HFFc6 (cell line): ENCODE results near the gene ZNF396. TPM values are rescaled to one million over a fixed set of nuclear protein-coding genes. Genes with fewer than 3 reads are reported as not detected.

Source experiments
- DNase-seq: peaks from one replicate; pipeline ENCODE4 v3.0.0-alpha.2; 2018
- H3K27ac Mint-ChIP-seq: 2 replicates; pipeline ENCODE4 v1.8.0; 2020; ENCODE audit warnings: mild to moderate bottlenecking, mixed read lengths
- H3K27me3 Mint-ChIP-seq: 2 replicates; pipeline ENCODE4 v1.8.0; 2021; ENCODE audit warnings: mild to moderate bottlenecking, moderate library complexity, mixed read lengths; ENCODE audit not compliant: insufficient read depth
- H3K36me3 Mint-ChIP-seq: 2 replicates; pipeline ENCODE4 v1.8.0; 2021; ENCODE audit warnings: low read depth, mixed read lengths
- H3K4me1 Mint-ChIP-seq: 2 replicates; pipeline ENCODE4 v1.8.0; 2020; ENCODE audit warnings: low read depth, mixed read lengths
- H3K4me3 Mint-ChIP-seq: 2 replicates; pipeline ENCODE4 v1.8.0; 2020; ENCODE audit warnings: mild to moderate bottlenecking, moderate library complexity, mixed read lengths
- H3K9me3 Mint-ChIP-seq: 2 replicates; pipeline ENCODE4 v1.8.0; 2020; ENCODE audit warnings: mild to moderate bottlenecking, mixed read lengths
- total RNA-seq, 6 experiments: library from RNA; stranded (reverse); fragmentation: NEBNext Ultra II Directional; extraction: Animal tissue kit (Norgen Biotek cat#: 25700); gene quantifications; 2 replicates in 1 of 6; 3 replicates in 5 of 6; pipeline ENCODE4 v1.2.3, GENCODE V29; 2021
- TF ChIP-seq, protein P1 (sequence below): fragments of 200-600 bp; sonication (generic); IDR thresholded peaks from 2 replicates; pipeline ENCODE4 v1.5.0; 2021; ENCODE audit warnings: antibody characterized with exemption, mild to moderate bottlenecking

ZNF396 gene
- total RNA-seq, 6 experiments from 2014 or later, result 0.26 to 0.66 (median 0.55) TPM

DNA sequence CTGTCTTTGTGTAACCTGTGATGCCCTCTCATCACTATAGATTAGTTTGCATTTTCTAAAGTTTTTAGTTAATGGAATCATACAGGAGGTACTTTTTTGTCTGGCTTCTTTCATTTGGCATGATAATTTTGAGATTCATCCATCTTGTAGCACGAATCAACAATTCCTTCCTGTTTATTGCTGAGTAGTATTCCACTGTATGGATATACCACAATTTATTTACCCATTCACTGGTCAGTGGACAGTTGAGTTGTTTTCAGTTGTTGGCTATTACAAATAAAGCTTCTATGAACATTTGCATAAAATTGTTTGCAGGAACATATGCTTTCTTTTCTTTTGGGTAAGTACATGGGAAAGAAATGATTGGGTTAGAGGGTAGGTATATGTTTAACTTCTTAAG is 40.1 kb upstream of the ZNF396 start:
- Mint-ChIP-seq H3K9me3 (peaks cover 7% of the 10 kb centered on the region), H3K36me3 (no peaks in the 10 kb centered on the region), H3K4me3 (no peak overlapping the region), H3K27ac (no peak overlapping the region), H3K4me1 (0 out of 2 replicates have a peak, but pooled peaks cover 6% of the 10 kb centered on the region), H3K27me3 (peaks cover 18% of the 10 kb centered on the region)
- TF ChIP-seq, protein P1, sequence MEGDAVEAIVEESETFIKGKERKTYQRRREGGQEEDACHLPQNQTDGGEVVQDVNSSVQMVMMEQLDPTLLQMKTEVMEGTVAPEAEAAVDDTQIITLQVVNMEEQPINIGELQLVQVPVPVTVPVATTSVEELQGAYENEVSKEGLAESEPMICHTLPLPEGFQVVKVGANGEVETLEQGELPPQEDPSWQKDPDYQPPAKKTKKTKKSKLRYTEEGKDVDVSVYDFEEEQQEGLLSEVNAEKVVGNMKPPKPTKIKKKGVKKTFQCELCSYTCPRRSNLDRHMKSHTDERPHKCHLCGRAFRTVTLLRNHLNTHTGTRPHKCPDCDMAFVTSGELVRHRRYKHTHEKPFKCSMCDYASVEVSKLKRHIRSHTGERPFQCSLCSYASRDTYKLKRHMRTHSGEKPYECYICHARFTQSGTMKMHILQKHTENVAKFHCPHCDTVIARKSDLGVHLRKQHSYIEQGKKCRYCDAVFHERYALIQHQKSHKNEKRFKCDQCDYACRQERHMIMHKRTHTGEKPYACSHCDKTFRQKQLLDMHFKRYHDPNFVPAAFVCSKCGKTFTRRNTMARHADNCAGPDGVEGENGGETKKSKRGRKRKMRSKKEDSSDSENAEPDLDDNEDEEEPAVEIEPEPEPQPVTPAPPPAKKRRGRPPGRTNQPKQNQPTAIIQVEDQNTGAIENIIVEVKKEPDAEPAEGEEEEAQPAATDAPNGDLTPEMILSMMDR, result no peak
- DNase-seq, result no peak

DNA sequence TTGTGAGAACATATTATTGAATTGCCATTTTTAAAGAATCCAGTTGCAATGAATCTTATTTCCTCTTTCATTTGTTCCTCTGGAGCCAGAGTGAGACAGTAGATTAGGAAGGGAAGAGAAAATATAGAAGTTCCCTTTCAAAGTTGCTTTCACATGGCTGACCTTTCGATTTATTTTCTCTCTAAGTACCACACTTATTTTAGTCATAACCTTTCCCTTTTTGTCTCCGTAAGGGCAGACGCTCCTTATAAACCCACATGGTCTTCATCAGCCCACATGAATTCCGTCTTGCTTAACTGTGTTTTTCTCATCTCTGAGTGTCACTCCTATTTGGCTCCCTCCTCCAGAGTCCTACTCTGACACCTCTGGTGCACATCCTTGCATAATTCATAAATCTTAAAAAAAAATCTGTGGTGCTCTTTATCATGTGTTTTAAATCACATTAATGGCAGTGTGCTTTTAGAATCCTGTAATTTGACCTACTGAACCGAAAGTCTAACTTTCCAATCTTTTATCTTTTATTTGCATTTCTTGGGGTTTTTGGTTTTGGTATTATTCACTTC is 38.5 kb upstream of the ZNF396 start:
- Mint-ChIP-seq H3K4me1 (0 out of 2 replicates have a peak, but pooled peaks cover 6% of the 10 kb centered on the region), H3K27ac (no peak overlapping the region), H3K4me3 (no peak overlapping the region; the same call in 1 of the 2 replicates), H3K27me3 (peaks cover 15% of the 10 kb centered on the region), H3K9me3 (peaks cover 7% of the 10 kb centered on the region), H3K36me3 (no peaks in the 10 kb centered on the region)
- TF ChIP-seq, protein P1, result no peak
- DNase-seq, result no peak

DNA sequence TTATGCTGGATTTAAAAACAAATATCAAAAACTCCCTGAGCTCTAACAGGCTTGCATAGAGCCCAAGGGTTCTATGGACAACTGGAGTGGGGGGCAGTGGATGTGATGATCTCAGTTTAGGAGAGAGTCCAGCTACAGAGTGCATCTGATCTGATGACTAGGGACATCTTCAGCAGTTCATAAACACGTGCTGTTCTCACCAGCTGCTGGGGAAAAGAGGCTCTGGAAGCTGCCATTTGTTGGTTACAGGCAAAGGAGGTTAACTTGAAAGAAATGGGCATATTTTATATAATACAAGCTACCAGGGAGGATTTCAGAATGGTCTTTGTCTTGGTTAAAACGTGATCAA is 36.0 kb upstream of the ZNF396 start:
- H3K36me3 Mint-ChIP-seq, result no peaks in the 10 kb centered on the region
- 0 out of 2 replicates have a peak, but pooled peaks cover 6% of the 10 kb centered on the region for H3K4me1 Mint-ChIP-seq
- H3K27ac Mint-ChIP-seq, result no peak overlapping the region
- TF ChIP-seq, protein P1, result no peak
- H3K9me3 Mint-ChIP-seq, result peaks cover 7% of the 10 kb centered on the region
- DNase-seq, result no peak
- H3K4me3 Mint-ChIP-seq, result no peak overlapping the region
- H3K27me3 Mint-ChIP-seq, result peaks cover 16% of the 10 kb centered on the region

DNA sequence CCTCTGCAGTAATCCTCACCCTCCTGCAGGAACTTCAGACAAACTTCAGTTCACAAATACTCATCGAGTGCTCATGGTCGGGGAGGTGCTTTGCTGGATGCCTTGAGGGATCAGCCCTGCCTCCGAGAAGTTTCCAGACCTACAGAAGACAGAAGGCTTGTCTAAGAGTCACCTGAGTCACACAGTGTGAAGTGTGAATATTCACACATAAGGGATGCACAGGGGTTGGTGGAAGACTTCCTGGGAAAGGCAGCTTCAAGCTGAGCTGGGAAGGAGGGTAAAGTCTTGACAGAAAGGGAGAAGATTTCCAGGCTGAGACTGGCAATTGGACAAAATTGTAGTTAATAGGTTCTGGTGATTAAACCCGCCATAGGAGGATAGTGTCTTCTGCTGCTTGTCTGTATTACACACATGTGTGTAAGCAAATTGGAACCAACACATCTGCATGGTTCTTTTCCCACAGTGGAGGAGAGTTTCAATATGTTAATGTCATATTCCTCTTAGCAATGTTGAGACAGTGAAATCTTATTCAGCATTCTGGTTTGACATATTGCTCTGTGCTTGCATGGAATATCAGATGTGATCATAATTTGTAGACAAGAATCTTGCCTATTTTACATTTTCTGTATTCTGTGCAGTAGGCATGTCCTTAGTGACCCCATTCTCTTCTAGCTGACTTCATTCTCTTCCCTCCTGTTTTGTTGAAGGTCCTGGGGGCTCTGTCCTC is 34.7 kb upstream of the ZNF396 start:
- Mint-ChIP-seq H3K9me3 (no peaks in the 10 kb centered on the region), H3K4me3 (no peak overlapping the region), H3K27ac (no peak overlapping the region), H3K27me3 (peaks cover 9% of the 10 kb centered on the region), H3K4me1 (0 out of 2 replicates have a peak, but pooled peaks cover 6% of the 10 kb centered on the region), H3K36me3 (no peaks in the 10 kb centered on the region)
- no peak for DNase-seq
- TF ChIP-seq, protein P1, result no peak

DNA sequence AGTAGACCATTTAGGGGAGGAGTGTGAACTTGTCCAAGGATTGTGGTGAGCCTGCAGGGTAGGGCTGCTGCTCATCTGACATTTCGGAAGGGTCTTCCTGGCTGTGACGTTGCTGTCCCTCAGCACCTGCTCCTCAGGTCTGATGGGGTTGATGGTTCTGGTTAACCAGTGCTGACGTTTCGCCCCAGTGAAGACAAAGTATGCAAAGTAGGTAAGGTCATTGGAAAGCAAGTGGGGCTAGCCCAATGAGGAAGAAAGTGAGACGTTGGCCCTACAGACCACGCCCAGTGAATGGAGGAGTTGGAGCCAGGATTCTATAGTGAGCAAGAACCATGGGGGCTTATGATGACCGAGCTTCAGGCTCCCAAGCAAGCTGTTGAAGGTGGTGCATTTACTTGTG is 33.4 kb upstream of the ZNF396 start:
- Mint-ChIP-seq H3K4me1 (0 out of 2 replicates have a peak, but pooled peaks cover 1% of the 10 kb centered on the region), H3K4me3 (no peak overlapping the region), H3K36me3 (no peaks in the 10 kb centered on the region), H3K27ac (no peak overlapping the region), H3K27me3 (peaks cover 9% of the 10 kb centered on the region), H3K9me3 (no peaks in the 10 kb centered on the region)
- TF ChIP-seq, protein P1, result no peak
- DNase-seq, result no peak
